Fibroblast of lung (primary cell): Measurements from ENCODE around the gene OGDHL.

Source experiments
- CTCF ChIP-seq, 2 donors: IDR thresholded peaks in 1 of 2; conservative IDR thresholded peaks in 1 of 2; 1 replicate in 1 of 2; 2 replicates in 1 of 2; pipeline ENCODE4 v1.5.1; 2011 to 2012; ENCODE audit warnings: low read length in 2 of 2, control low read depth in 1 of 2, inconsistent platforms in 1 of 2, low read depth in 1 of 2, mild to moderate bottlenecking in 1 of 2
- EZH2 ChIP-seq: IDR thresholded peaks from 2 replicates; pipeline ENCODE4 v1.5.1; 2012; ENCODE audit warnings: low read length, control low read depth, mild to moderate bottlenecking; ENCODE audit errors: missing control alignments

GRCh38 chr10:49798275-49798674, 36.2 kb upstream of the OGDHL start:
- no peak for TF ChIP-seq CTCF (conservative IDR thresholded peaks at IDR 0.05 in 1 of 2, IDR thresholded peaks at IDR 0.05 in 1 of 2; ENCODE audit: low read depth in 1 of 2, low read length in 2 of 2)
- no peak for TF ChIP-seq EZH2
